GM23338 (cell line): ENCODE data around the gene FCHO2.

ENCODE experiments used
- CREB1 ChIP-seq: fragments of 250-450 bp; sonication (Bioruptor Pico); IDR thresholded peaks from 2 replicates; pipeline ENCODE4 v1.5.0; 2020; ENCODE audit warnings: low read depth, mild to moderate bottlenecking, moderate library complexity
- CTCF ChIP-seq, 2 experiments: fragments of 200-600 bp in 1 of 2; sonication (generic) in 1 of 2; conservative IDR thresholded peaks; 2 replicates each; pipeline versions ENCODE4 v1.5.1 to v1.6.1; 2016 to 2017; ENCODE audit warnings: antibody characterized with exemption in 2 of 2, low read depth in 2 of 2, mild to moderate bottlenecking in 2 of 2, moderate library complexity in 1 of 2
- ETS1 ChIP-seq: IDR thresholded peaks from 2 replicates; pipeline ENCODE4 v1.6.1; 2016; ENCODE audit warnings: antibody characterized with exemption
- EZH2 ChIP-seq: fragments of 200-600 bp; sonication (generic); IDR thresholded peaks from one replicate; pipeline ENCODE4 v1.8.0; 2017; ENCODE audit warnings: antibody characterized with exemption, mild to moderate bottlenecking, low read depth; ENCODE audit not compliant: unreplicated experiment
- EZH2phosphoT487 ChIP-seq: fragments of 200-600 bp; sonication (generic); IDR thresholded peaks from one replicate; pipeline ENCODE4 v1.8.1; 2018; ENCODE audit warnings: antibody characterized with exemption; ENCODE audit not compliant: unreplicated experiment
- JUNB ChIP-seq: IDR thresholded peaks from one replicate; pipeline ENCODE4 v1.6.1; 2016; ENCODE audit warnings: antibody characterized with exemption; ENCODE audit not compliant: unreplicated experiment
- NANOG ChIP-seq: IDR thresholded peaks from 2 replicates; pipeline ENCODE4 v1.6.1; 2016; ENCODE audit warnings: antibody characterized with exemption, borderline replicate concordance
- POLR2AphosphoS5 ChIP-seq: IDR thresholded peaks from 2 replicates; pipeline ENCODE4 v1.6.1; 2016; ENCODE audit warnings: antibody characterized with exemption, low read depth
- REST ChIP-seq: IDR thresholded peaks from one replicate; pipeline ENCODE4 v1.6.1; 2018; ENCODE audit warnings: antibody characterized with exemption; ENCODE audit not compliant: unreplicated experiment
- STAT1 ChIP-seq: IDR thresholded peaks from one replicate; pipeline ENCODE4 v1.6.1; 2016; ENCODE audit warnings: antibody characterized with exemption; ENCODE audit not compliant: unreplicated experiment

GRCh38 chr5:73096239-73096575, 140.4 kb downstream of the FCHO2 start:
- no peak for TF ChIP-seq CTCF (conservative IDR thresholded peaks at IDR 0.05; ENCODE audit: low read depth in 2 of 2)
- no peak for TF ChIP-seq NANOG
- TF ChIP-seq JUNB, result no peak
- TF ChIP-seq CREB1 (CRISPR knock-in tag), result no peak
- no peak for TF ChIP-seq EZH2
- TF ChIP-seq POLR2AphosphoS5, result no peak
- TF ChIP-seq EZH2phosphoT487, result no peak
- TF ChIP-seq REST, result no peak
- no peak for TF ChIP-seq STAT1
- TF ChIP-seq ETS1, result no peak
